CD4-positive, alpha-beta T cell treated with Interleukin-12 subunit alpha and Interleukin-12 subunit beta, for 1 hour (primary cell): ENCODE results near the gene CA11.
A peak's percentile ranks its signal among the peaks of the same experiment; 100 is the strongest.
"Not testable (repeated sequence)": the region's sequence is repeated elsewhere in the genome, so short reads cannot be mapped to it uniquely, and the experiment has no call there.

Experiments used
- DNase-seq: peaks from one replicate; pipeline ENCODE4 v3.0.0-alpha.2; 2020

Gene CA11

DNA sequence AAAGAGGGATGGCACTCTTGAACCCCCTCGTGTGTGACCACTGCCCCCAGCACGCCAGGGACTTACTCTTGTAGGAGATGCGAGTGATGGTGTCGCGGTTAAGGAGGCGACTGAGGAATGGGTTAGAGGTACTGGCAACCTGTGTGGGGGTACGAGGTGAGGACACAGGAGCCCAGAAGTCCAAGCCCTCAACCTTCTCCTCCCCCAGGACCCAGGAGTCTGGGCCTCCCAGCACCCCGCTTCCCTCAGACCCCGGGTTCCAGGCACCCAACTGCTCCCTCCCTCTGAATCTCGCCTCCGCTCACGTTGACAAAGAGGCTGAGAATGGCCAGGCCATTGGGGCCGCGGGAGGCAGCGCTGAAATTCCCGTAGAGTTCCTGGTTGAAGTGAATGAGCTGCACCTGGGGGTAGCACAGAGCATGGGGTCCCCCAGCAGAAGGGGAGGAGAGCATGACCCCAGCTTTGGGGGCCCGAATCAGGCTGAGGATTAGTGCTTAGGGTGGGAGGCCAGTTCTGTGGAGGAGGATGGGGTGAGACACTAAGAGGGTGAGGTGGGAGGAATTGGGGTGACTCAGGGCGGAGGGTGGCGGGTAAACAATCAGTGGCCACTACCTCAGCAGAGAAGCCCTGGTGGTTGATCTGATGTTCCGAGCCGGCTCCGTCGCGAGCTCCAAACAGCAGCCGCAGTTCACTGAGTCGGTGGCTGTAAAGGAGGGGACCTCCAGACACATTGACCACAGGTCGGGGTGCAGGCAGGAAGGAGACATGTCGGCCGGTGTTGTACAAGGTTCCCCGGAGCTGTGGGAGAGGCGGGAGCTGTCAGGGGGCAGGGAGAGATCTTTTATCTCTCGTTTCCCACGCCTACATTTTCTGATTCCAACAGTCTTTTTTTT is 6.3 kb downstream of the CA11 start:
- peak; percentile 57 for DNase-seq

GRCh38 chr19:48638831-48639381 is 7.1 kb downstream of the CA11 start:
- DNase-seq, result no peak

DNA sequence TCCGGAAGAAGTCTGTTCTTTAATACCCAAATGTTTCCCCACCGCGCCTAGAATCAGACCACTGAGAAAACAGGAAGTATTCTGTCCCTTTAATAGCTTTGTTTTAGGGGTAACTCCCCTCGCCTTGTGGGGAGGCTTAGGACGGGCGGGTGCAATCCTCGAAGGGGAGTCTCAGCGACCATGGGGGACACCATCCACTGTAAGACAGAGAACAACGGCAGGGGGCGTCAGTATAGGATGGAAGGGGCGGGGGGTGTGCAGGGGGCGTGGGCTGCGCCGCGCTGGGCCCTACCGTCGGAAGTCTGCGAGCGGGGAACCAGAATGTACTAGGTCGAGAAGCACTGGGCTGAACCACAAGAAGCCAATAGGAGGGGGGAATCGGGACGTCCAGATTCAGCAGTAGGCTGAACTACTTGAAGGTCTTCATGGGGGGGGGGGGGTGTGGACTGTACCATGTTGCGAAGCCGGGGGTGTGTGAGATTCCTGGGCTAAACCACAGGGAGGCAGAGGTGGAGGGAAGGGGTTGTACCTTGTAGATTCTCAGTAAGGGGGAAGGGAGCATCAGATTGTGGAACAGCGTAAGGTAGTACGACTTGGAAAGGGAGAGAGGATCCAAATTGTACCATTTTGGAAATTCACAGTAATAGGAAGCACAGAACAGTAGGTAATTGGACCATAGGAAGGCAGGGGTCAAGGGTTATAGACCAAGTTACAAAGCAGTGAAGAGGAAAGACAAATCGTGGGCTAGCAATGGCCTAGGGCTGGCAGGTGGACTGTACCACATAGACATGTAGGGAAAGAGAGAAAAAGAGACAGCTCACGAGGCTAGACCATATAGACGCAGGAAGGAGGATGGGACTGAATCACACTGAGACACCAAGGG is 7.8 kb downstream of the CA11 start:
- DNase-seq, result peak; percentile 93

DNA sequence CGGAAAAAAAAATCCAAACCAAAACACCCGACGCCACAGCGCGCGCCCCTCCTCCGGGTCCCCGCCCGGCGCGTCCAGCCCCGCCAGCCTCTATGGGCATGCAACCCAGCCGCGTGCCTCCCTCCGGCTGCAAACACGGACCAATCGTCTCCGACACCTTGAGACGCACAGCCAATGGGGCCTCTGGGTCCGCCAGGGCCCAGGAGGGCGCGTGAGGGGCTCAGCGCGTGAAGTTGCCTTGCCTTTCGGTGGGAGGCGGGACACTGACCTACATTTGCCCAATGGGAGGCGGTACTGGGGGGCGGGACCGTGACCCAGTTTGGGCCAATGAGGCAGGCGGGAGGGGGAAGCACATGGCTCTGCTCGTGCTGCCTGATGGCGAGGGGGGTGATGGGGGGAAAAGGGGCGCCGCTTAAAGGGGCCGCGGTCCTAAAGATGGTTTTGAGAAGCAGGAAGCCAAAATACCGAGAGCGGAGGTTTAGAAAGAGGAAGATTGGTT is 8.5 kb downstream of the CA11 start:
- peak; percentile 100 for DNase-seq

DNA sequence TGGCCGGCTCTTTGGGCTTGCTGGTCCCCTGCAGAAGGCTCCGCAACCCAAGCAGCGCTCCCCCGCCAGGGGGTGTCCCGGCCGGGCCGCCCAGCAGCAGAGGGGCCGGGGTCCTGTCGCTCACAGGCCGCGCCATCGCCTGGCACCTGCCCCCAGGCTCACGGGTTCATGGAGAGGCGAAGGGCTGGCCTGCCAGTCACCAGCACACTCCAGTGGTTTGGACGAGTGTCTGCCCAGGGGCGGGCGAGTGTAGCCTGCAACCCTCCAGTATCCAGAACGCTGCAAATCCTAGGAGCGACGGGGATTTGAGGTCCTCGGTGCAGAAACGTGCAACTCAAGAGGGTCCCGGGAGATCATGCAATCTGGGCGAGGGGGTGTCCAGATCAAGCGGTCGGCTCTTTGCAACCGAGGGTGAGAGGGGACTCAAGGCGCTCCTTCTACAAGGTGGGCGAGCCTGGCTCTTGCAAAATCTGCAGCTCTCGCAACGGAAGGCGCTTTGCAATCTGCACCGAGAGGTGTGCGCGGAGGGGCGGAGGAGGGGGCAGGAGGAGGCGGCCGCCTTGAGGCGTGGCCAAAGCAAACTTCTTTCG is 9.0 kb downstream of the CA11 start, which contains the start of gene DBP:
Gene DBP, minus strand, starts transcription at position 521 of the 590 bp plus-strand sequence. Its CDS starts 385 bp downstream, at position 136.
- no peak for DNase-seq

GRCh38 chr19:48635966-48636858 is 9.8 kb downstream of the CA11 start:
- DNase-seq, result no peak

- DNase-seq, result peak; percentile 77
Measured at GRCh38 chr19:48635263-48635965, 10.6 kb downstream of the CA11 start.

DNA sequence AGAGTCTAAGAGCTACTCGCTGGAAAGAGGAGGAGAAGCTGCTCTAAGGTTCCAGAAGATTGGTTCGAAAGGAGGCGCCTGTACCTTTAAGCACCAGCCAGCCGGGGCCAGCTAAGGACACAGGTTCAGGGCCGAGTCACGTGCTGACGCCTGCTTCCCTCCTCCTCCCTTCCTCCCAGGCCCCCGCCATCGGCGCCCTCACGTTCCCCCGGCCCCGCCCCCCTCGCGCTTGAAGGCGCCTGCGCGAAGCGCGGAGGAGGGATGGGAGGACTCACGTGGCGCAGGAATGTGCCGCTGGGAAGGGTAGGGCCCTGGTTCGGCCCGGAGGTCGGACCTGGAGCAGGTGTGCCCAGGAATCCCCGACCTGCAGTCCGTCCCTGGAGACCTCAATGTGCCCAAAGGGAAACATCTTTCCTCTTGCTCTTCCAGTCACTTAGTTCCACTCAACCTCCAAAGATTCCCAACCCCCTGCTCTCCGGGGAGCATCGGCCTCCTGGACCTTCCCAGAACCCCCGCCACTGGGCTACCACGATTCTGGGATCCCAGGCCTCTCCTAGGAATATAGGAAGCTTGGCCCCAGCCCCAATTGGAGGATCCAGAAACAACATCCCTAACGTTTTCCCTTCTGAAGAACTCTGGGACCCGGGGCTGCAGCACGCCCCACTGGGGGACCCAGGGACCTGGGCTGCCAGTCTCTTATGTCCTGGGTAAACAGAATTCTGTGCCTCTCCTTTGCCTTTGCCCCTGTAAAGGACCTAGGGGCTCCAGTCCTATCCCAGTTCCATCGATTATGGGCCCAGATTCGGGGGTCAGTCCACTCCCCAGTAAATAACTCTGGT is 11.3 kb downstream of the CA11 start:
- DNase-seq, result peak; percentile 93

- DNase-seq, result no peak
Measured at GRCh38 chr19:48634036-48634342, 12.0 kb downstream of the CA11 start.

DNA sequence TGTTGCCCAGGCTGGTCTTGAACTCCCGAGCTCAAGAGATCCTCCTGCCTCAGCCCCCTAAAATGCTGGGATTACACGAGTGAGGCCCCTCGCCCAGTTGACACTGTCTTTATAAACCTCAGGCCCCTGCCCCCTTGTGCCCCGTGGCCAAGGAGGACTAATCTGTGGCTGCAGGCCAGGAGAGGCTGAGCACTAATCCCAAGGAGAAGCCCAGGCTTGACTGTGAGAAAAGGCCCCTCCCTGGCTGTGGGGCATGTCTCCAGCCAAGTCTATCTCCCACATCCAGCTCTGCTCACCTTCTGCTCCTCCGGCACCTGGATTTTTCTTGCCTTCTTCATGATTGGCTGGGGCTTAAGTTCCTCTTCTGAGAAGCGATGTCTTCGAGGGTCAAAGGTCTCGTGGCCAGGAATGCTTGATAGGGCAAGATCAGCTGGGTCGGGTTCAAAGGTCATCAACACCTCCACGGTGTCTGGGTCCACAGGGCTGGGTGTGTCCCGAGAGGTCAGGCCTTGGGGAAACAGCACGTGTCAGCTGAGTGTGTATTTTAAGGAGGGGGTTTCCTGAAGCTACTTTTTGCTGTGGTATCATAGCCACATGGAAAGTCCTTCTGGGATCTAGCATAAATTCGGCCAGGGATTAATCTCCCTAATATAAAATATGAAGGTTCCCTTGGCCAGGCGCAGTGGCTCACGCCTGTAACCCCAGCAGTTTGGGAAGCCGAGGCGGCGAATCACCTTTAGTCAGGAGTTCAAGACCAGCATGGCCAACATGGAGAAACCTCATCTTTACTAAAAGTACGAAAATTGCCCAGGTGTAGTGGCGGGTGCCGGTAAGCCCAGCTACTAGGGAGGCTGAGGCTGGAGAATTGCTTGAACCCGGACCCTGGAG is 12.6 kb downstream of the CA11 start:
- no peak for DNase-seq

DNA sequence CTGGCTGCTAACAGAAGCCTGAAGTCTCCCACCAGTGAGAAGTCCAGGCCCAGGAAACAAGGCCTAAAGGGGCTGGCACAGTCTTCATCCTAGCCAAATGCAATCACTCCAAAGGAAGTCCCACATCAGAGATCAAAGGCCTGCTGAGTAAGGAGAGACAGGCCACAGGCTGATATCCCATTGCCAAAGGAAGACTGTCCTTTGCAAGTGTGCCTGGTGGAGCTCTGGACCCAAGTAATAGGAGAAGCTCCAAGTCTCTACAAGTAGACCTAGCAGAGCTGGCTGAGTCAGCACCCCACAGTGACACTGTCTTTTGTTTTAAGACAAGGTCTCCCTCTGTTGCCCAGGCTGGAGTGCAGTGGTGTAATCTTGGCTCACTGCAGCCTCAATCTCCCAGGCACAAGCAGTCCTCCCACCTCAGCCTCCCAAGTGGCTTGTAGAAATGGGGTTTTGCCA is 13.3 kb downstream of the CA11 start:
- DNase-seq, result no peak

- not testable (repeated sequence) for DNase-seq
Measured at GRCh38 chr19:48632286-48632685, 13.7 kb downstream of the CA11 start.

GRCh38 chr19:48631225-48631624 is 14.8 kb downstream of the CA11 start:
- no peak for DNase-seq

DNA sequence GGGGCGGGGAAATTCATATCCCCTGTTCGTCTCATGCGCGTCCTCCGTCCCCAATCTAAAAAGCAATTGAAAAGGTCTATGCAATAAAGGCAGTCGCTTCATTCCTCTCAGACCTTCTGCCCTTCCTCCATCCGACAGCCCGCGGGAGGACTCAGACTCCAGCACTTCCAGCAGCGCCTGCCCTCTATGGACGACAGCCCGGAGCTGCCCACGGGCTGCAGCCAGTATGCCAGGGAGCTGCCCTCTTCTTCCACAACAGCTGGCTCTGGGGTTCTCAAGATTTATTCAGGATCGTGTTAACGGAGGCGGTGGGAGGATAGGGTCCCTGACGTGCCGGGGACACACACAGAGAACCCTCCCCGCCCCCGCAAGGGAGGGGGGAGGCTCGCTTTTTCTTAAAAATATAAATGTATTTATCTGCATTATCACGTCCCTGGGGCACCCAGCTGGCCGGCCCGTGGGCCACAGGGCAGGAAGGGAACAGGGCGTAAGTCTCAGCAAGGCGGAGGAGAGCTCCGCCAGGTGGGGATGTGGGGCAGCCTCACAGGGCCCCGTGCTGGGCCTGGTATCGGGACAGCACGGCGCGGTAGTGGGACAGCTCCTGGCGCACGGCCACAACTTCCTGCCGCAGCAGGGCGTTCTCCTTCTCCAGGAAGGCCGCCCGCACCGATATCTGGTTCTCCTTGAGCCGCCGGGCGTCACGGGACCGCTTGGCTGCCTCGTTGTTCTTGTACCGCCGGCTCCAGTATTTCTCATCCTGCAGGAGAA is 15.5 kb downstream of the CA11 start:
- DNase-seq, result no peak

DNA sequence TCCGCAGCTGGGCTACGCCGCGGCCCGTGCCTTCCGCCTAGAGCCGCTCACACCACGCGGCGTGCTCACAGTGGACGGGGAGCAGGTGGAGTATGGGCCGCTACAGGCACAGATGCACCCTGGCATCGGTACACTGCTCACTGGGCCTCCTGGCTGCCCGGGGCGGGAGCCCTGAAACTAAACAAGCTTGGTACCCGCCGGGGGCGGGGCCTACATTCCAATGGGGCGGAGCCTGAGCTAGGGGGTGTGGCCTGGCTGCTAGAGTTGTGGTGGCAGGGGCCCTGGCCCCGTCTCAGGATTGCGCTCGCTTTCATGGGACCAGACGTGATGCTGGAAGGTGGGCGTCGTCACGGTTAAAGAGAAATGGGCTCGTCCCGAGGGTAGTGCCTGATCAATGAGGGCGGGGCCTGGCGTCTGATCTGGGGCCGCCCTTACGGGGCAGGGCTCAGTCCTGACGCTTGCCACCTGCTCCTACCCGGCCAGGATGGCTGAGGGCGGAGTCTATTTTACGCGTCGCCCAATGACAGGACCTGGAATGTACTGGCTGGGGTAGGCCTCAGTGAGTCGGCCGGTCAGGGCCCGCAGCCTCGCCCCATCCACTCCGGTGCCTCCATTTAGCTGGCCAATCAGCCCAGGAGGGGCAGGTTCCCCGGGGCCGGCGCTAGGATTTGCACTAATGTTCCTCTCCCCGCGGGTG is 16.2 kb downstream of the CA11 start:
- DNase-seq, result no peak

- no peak for DNase-seq
Measured at GRCh38 chr19:48629297-48629598, 16.7 kb downstream of the CA11 start.

DNA sequence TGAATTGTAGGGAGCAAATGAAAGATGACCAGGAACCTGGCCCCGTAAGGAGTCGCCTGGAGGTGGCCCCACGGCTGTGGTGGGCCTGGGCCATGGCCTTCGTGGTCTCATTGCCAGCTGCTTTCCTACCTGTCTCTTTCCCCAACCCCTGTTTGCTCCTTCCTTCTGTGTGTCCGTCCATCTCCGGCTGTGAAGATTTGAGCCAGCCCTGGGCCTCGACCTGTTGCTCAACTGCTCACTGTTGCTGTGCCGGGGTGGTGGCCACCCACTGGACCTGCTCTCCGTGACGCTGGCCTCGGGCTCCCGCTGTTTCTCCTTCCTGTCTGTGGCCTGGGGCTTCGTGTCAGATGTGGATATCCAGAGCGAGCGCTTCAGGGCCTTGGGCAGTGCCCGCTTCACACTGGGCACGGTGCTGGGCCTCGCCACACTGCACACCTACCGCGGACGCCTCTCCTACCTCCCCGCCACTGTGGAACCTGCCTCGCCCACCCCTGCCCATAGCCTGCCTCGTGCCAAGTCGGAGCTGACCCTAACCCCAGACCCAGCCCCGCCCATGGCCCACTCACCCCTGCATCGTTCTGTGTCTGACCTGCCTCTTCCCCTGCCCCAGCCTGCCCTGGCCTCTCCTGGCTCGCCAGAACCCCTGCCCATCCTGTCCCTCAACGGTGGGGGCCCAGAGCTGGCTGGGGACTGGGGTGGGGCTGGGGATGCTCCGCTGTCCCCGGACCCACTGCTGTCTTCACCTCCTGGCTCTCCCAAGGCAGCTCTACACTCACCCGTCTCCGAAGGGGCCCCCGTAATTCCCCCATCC is 17.3 kb downstream of the CA11 start:
- DNase-seq, result no peak
